PC-3 (cell line): ENCODE data around the gene FGFR2.

ENCODE experiments used
- CTCF ChIP-seq: fragments of 300-600 bp; sonication (generic); conservative IDR thresholded peaks from 2 replicates; pipeline ENCODE4 v1.5.1; 2017; ENCODE audit warnings: antibody characterized with exemption, low read depth, mild to moderate bottlenecking, low read length
- EZH2 ChIP-seq: fragments of 300-600 bp; sonication (generic); IDR thresholded peaks from one replicate; pipeline ENCODE4 v1.6.1; 2017; ENCODE audit warnings: antibody characterized with exemption, mild to moderate bottlenecking, low read length; ENCODE audit not compliant: unreplicated experiment

GRCh38 chr10:121450247-121450646 is 148.0 kb downstream of the FGFR2 start:
- TF ChIP-seq CTCF (no peak), EZH2 (no peak)
